OCI-LY7 (cell line): ENCODE data around the gene SUMF1. TPM values are rescaled to one million over a fixed set of nuclear protein-coding genes. Genes with fewer than 3 reads are reported as not detected.

Experiments used
- BruUV-seq: library from RNA; stranded (reverse); fragments of 400-500 nt; replicated peaks from 2 replicates; lab custom pipeline; 2021; lab: Mats Ljungman, UMichigan
- CTCF ChIA-PET: fragments of 300-600 bp; sonication (Branson Sonifier 250); formaldehyde crosslinking; loops from one replicate; lab custom pipeline; 2022; ENCODE audit warnings: antibody characterized with exemption; ENCODE audit not compliant: unreplicated experiment; lab: Charles Lee
- POLR2A ChIA-PET: fragments of 300-600 bp; sonication (Branson Sonifier 250); formaldehyde crosslinking; loops from one replicate; lab custom pipeline; 2022; ENCODE audit warnings: antibody characterized with exemption; lab: Charles Lee
- DNase-seq: peaks from one replicate; pipeline ENCODE4 v3.0.0-alpha.2; 2015; ENCODE audit warnings: low spot score
- H2AFZ ChIP-seq: fragments of 200-600 bp; sonication (generic), shearing (Covaris generic); 2 replicates; pipeline ENCODE4 v1.6.1; 2014; ENCODE audit warnings: mild to moderate bottlenecking, antibody characterized with exemption, low read length, moderate library complexity
- H3K27ac ChIP-seq: fragments of 200-600 bp; sonication (generic); 2 replicates; pipeline ENCODE4 v1.5.1; 2014; ENCODE audit warnings: mixed run types, low read depth, mild to moderate bottlenecking, moderate library complexity, low read length, inconsistent platforms; ENCODE audit not compliant: poor library complexity, severe bottlenecking
- H3K36me3 ChIP-seq: fragments of 200-600 bp; sonication (generic); 2 replicates; pipeline ENCODE4 v1.6.1; 2014; ENCODE audit warnings: mild to moderate bottlenecking, antibody characterized with exemption, low read length, moderate library complexity, mixed read lengths; ENCODE audit not compliant: insufficient read depth
- H3K4me1 ChIP-seq: fragments of 200-600 bp; sonication (generic); 2 replicates; pipeline ENCODE4 v1.5.1; 2014; ENCODE audit warnings: mild to moderate bottlenecking, low read length; ENCODE audit not compliant: insufficient read depth, poor library complexity, severe bottlenecking
- H3K4me2 ChIP-seq: fragments of 200-600 bp; sonication (generic); 2 replicates; pipeline ENCODE4 v1.6.1; 2014; ENCODE audit warnings: mild to moderate bottlenecking, low read length
- H3K4me3 ChIP-seq: fragments of 200-600 bp; sonication (generic); 2 replicates; pipeline ENCODE4 v1.5.1; 2014; ENCODE audit warnings: mild to moderate bottlenecking, low read depth, low read length; ENCODE audit not compliant: poor library complexity, severe bottlenecking
- H3K79me2 ChIP-seq: fragments of 200-600 bp; sonication (generic); 2 replicates; pipeline ENCODE4 v1.6.1; 2016; ENCODE audit warnings: low read depth, mild to moderate bottlenecking, low read length, moderate library complexity, mixed read lengths; ENCODE audit not compliant: insufficient read depth
- H3K9me2 ChIP-seq: fragments of 200-600 bp; sonication (generic); 2 replicates; pipeline ENCODE4 v1.6.1; 2016; ENCODE audit warnings: mild to moderate bottlenecking, low read length, mixed read lengths; ENCODE audit not compliant: insufficient read depth
- H3K9me3 ChIP-seq: fragments of 200-600 bp; sonication (generic); 2 replicates; pipeline ENCODE4 v1.6.1; 2014; ENCODE audit warnings: mild to moderate bottlenecking, mixed run types, low read length, mixed read lengths
- H4K20me1 ChIP-seq: fragments of 200-600 bp; sonication (generic); 2 replicates; pipeline ENCODE4 v1.6.1; 2014; ENCODE audit warnings: mild to moderate bottlenecking, antibody characterized with exemption, low read length, moderate library complexity, mixed read lengths; ENCODE audit not compliant: insufficient read depth
- EZH2phosphoT487 ChIP-seq: fragments of 200-600 bp; sonication (generic); IDR thresholded peaks from 2 replicates; pipeline ENCODE4 v1.6.1; 2018; ENCODE audit warnings: low read depth, borderline replicate concordance, mild to moderate bottlenecking, mixed run types, antibody characterized with exemption, low read length, moderate library complexity, mixed read lengths
- intact Hi-C: fragments of 100-400 bp; cut with micrococcal nuclease; formaldehyde crosslinking; loops from one replicate; pipeline ENCODE4 v1.10.0; 2022; ENCODE audit not compliant: unreplicated experiment
- total RNA-seq, 2 experiments: library from RNA; depleted of rRNA in 1 of 2; stranded (reverse); fragments of >200 nt in 1 of 2; shearing (Covaris generic) in 1 of 2; gene quantifications; 2 replicates each; pipeline ENCODE4 v1.2.3, GENCODE V29; 2014 to 2022
- TF ChIP-seq, protein P1 (sequence below): fragments of 200-600 bp; sonication (generic); conservative IDR thresholded peaks from 2 replicates; pipeline ENCODE4 v1.5.1; 2014; ENCODE audit warnings: mild to moderate bottlenecking, antibody characterized with exemption, low read length, moderate library complexity, mixed read lengths

Gene SUMF1
- total RNA-seq, 2 experiments from 2014 or later, result 9.1 to 11.9 TPM

DNA sequence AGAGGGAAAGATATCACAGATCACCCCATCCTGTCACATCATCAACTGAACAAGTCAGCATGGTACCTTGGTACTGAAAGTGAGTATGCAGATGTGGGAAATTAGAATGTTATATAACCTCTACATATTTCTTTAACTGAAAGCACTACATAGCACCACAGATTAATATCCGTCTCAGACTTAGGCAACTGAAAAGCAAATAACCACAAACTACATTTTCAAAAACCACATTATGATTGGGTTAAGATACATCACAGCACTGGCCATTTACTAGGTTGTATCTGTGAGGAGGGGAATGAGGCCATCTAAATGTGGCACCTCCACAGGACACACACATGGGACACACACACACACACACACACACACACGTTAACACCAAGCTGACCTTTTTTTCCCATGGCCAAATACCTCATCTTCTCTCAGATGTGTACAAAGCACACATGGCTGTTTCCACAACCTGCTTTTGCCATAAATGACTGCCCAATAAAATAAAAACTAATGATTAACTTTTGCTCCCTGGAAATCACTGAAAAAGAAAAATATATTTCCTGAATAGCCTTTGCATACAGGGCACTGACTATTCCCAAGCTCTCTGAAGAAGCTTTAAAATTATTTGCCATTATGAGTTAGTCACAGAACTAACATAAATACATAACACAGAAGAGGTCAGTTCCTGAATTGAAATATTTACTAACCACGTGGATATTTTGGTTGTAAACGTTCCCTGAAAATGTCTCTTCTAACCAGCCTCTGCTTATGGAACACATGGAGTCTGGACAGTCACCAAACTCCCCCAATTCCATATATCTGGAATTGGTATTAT is 60.1 kb downstream of the SUMF1 start:
- ChIA-PET CTCF (no interaction called here), POLR2A (no interaction called here)
- BruUV-seq, result no TSS peak
- Histone ChIP-seq H3K27ac (no peak overlapping the region), H3K9me2 (no peaks in the 10 kb centered on the region), H3K4me1 (no peaks in the 10 kb centered on the region), H3K4me2 (no peak overlapping the region), H3K9me3 (no peaks in the 10 kb centered on the region), H4K20me1 (no peaks in the 10 kb centered on the region), H3K79me2 (no peaks in the 10 kb centered on the region), H3K4me3 (no peak overlapping the region), H2AFZ (no peak overlapping the region), H3K36me3 (no peaks in the 10 kb centered on the region)
- intact Hi-C loops, result no loop called here
- DNase-seq, result no peak
- TF ChIP-seq, protein P1, sequence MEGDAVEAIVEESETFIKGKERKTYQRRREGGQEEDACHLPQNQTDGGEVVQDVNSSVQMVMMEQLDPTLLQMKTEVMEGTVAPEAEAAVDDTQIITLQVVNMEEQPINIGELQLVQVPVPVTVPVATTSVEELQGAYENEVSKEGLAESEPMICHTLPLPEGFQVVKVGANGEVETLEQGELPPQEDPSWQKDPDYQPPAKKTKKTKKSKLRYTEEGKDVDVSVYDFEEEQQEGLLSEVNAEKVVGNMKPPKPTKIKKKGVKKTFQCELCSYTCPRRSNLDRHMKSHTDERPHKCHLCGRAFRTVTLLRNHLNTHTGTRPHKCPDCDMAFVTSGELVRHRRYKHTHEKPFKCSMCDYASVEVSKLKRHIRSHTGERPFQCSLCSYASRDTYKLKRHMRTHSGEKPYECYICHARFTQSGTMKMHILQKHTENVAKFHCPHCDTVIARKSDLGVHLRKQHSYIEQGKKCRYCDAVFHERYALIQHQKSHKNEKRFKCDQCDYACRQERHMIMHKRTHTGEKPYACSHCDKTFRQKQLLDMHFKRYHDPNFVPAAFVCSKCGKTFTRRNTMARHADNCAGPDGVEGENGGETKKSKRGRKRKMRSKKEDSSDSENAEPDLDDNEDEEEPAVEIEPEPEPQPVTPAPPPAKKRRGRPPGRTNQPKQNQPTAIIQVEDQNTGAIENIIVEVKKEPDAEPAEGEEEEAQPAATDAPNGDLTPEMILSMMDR, result no peak
- TF ChIP-seq EZH2phosphoT487, result no peak

DNA sequence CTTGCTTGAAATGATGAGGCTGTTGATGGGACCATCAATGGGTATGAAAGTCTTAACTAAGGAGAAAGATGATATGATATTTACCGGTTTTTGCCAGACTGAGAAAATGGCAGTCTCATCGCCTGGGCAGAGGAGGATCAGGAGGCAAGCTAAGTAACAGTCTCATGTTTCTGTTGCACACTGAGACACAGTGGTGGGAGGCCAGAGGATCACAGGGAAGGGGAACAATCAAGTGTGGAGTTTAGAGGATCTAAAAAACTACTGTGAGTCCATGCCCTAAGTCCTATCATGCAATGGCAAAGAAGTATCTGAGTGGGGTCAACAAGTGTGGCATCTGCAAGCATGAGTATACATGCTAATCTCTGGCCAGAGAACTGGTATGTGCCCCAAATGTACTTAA is 62.2 kb downstream of the SUMF1 start:
- intact Hi-C loops, result no loop called here
- BruUV-seq, result no TSS peak
- Histone ChIP-seq H3K4me1 (no peaks in the 10 kb centered on the region), H2AFZ (no peak overlapping the region), H3K79me2 (no peaks in the 10 kb centered on the region), H3K36me3 (no peaks in the 10 kb centered on the region), H4K20me1 (no peaks in the 10 kb centered on the region), H3K4me2 (no peak overlapping the region), H3K27ac (no peak overlapping the region), H3K9me2 (no peaks in the 10 kb centered on the region), H3K4me3 (no peak overlapping the region), H3K9me3 (no peaks in the 10 kb centered on the region)
- TF ChIP-seq EZH2phosphoT487, result no peak
- TF ChIP-seq, protein P1, result no peak
- DNase-seq, result no peak
- ChIA-PET CTCF (no interaction called here), POLR2A (no interaction called here)

DNA sequence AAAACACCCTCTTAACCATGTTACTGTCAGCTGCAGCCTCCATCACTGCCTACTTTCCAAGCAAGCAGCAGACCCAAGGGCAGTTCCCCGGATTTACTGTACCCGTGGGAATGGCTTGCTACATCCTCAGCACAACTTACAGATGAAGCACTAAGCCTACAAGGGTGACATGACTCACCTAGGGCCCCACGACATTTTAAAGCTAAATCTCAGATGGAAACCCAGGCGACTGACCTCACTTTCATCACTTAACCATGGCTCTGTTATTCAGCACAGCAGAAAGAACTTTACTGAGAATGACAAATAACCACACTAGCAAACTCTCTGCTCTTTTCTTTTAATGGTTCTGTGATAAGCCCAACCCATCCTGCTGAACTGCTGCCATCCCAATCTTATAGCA is 65.6 kb downstream of the SUMF1 start:
- Histone ChIP-seq H3K27ac (no peak overlapping the region), H3K9me2 (no peaks in the 10 kb centered on the region), H4K20me1 (no peaks in the 10 kb centered on the region), H3K79me2 (no peaks in the 10 kb centered on the region), H3K4me3 (no peak overlapping the region), H3K9me3 (no peaks in the 10 kb centered on the region), H3K4me2 (no peak overlapping the region), H3K4me1 (no peaks in the 10 kb centered on the region), H2AFZ (no peak overlapping the region), H3K36me3 (no peaks in the 10 kb centered on the region)
- ChIA-PET CTCF (no interaction called here), POLR2A (no interaction called here)
- DNase-seq, result no peak
- BruUV-seq, result no TSS peak
- TF ChIP-seq, protein P1, result no peak
- TF ChIP-seq EZH2phosphoT487, result no peak
- intact Hi-C loops, result no loop called here
